IMR-90 (cell line): ENCODE results near the gene NF1. TPM values are rescaled to one million over a fixed set of nuclear protein-coding genes. Genes with fewer than 3 reads are reported as not detected.
"Not testable (repeated sequence)": the region's sequence is repeated elsewhere in the genome, so short reads cannot be mapped to it uniquely, and the experiment has no call there.

Experiments
- ATAC-seq: fragments of 200-7000 bp; cut with Tn5 transposase; 2 replicates; pipeline ENCODE4 v1.9.1; 2020; ENCODE audit warnings: low read depth, mild to moderate bottlenecking, moderate library complexity
- BruUV-seq: library from RNA; stranded (reverse); fragments of 400-500 nt; replicated peaks from 2 replicates; lab custom pipeline; 2021; lab: Mats Ljungman, UMichigan
- CTCF ChIA-PET: fragments of 300-600 bp; formaldehyde crosslinking; extraction: SDS; loops from one replicate; lab custom pipeline; 2021; ENCODE audit warnings: antibody characterized with exemption; lab: Yijun Ruan, JAX
- POLR2A ChIA-PET: fragments of 300-600 bp; sonication (Branson Sonifier 250); formaldehyde crosslinking; loops from one replicate; lab custom pipeline; 2022; ENCODE audit warnings: antibody characterized with exemption; ENCODE audit not compliant: unreplicated experiment; lab: Charles Lee
- DNase-seq: peaks from one replicate; pipeline ENCODE4 v3.0.0; 2013
- H2AFZ ChIP-seq: replicated peaks from 2 replicates; pipeline ENCODE3; 2013; ENCODE audit warnings: low read length, mild to moderate bottlenecking; ENCODE audit not compliant: poor library complexity
- H2AK5ac ChIP-seq: 2 replicates; pipeline ENCODE4 v1.6.1; 2013; ENCODE audit warnings: low read depth, low read length, inconsistent platforms
- H2AK9ac ChIP-seq: replicated peaks from 2 replicates; pipeline ENCODE3; 2013; ENCODE audit warnings: mild to moderate bottlenecking, low read depth, low read length, moderate library complexity; ENCODE audit not compliant: poor library complexity
- H2BK120ac ChIP-seq: 2 replicates; pipeline ENCODE4 v1.6.1; 2013; ENCODE audit warnings: low read depth, low read length, inconsistent platforms
- H2BK15ac ChIP-seq: 3 replicates; pipeline ENCODE4 v1.6.1; 2013; ENCODE audit warnings: low read depth, low read length, inconsistent platforms
- H2BK20ac ChIP-seq: 2 replicates; pipeline ENCODE4 v1.6.1; 2013; ENCODE audit warnings: low read depth, mild to moderate bottlenecking, inconsistent platforms, low read length, moderate library complexity
- H2BK5ac ChIP-seq: 2 replicates; pipeline ENCODE4 v1.6.1; 2013; ENCODE audit warnings: mild to moderate bottlenecking, low read depth, low read length, inconsistent platforms; ENCODE audit not compliant: poor library complexity, severe bottlenecking
- H3K14ac ChIP-seq: replicated peaks from 2 replicates; pipeline ENCODE4 v1.6.1; 2013; ENCODE audit warnings: low read depth, low read length, inconsistent platforms
- H3K18ac ChIP-seq: 2 replicates; pipeline ENCODE4 v1.6.1; 2013; ENCODE audit warnings: low read depth, low read length, control low read depth
- H3K23ac ChIP-seq: 2 replicates; pipeline ENCODE4 v1.6.1; 2013; ENCODE audit warnings: low read depth, low read length, inconsistent platforms
- H3K27ac ChIP-seq: 2 replicates; pipeline ENCODE4 v1.5.1; 2013; ENCODE audit warnings: mild to moderate bottlenecking, control low read depth, low read length; ENCODE audit not compliant: insufficient read depth
- H3K27me3 ChIP-seq: 2 replicates; pipeline ENCODE4 v1.6.1; 2013; ENCODE audit warnings: low read length; ENCODE audit not compliant: control insufficient read depth, insufficient read depth
- H3K36me3 ChIP-seq: 2 replicates; pipeline ENCODE4 v1.6.1; 2013; ENCODE audit warnings: low read length, mixed read lengths; ENCODE audit not compliant: control insufficient read depth, insufficient read depth
- H3K4ac ChIP-seq: 2 replicates; pipeline ENCODE4 v1.6.1; 2013; ENCODE audit warnings: low read depth, low read length, inconsistent platforms
- H3K4me1 ChIP-seq: 2 replicates; pipeline ENCODE4 v1.6.1; 2013; ENCODE audit warnings: low read length, mixed read lengths; ENCODE audit not compliant: control insufficient read depth, insufficient read depth
- H3K4me2 ChIP-seq: 2 replicates; pipeline ENCODE4 v1.6.1; 2013; ENCODE audit warnings: low read depth, mild to moderate bottlenecking, control low read depth, low read length, moderate library complexity
- H3K4me3 ChIP-seq: 2 replicates; pipeline ENCODE4 v1.5.1; 2013; ENCODE audit warnings: low read depth, mild to moderate bottlenecking, control low read depth, low read length, moderate library complexity; ENCODE audit not compliant: insufficient read depth
- H3K56ac ChIP-seq: 2 replicates; pipeline ENCODE4 v1.6.1; 2013; ENCODE audit warnings: low read length, inconsistent platforms; ENCODE audit not compliant: insufficient read depth; ENCODE audit errors: extremely low read depth
- H3K79me1 ChIP-seq, 2 experiments: 2 replicates each; pipeline ENCODE4 v1.6.1; 2013; ENCODE audit warnings: low read length in 2 of 2, inconsistent platforms in 1 of 2, low read depth in 1 of 2
- H3K9ac ChIP-seq: 2 replicates; pipeline ENCODE4 v1.6.1; 2013; ENCODE audit warnings: low read depth, low read length, control low read depth
- H3K9me1 ChIP-seq: 2 replicates; pipeline ENCODE4 v1.6.1; 2013; ENCODE audit warnings: low read length, inconsistent platforms; ENCODE audit not compliant: insufficient read depth
- H3K9me3 ChIP-seq: 2 replicates; pipeline ENCODE4 v1.6.1; 2013; ENCODE audit warnings: low read length; ENCODE audit not compliant: control insufficient read depth, insufficient read depth
- H4K20me1 ChIP-seq: 2 replicates; pipeline ENCODE4 v1.6.1; 2013; ENCODE audit warnings: low read length, inconsistent platforms; ENCODE audit not compliant: insufficient read depth
- H4K5ac ChIP-seq: 2 replicates; pipeline ENCODE4 v1.6.1; 2013; ENCODE audit warnings: mild to moderate bottlenecking, low read depth, low read length, control low read depth
- H4K8ac ChIP-seq, 2 experiments: 2 replicates each; pipeline ENCODE4 v1.6.1; 2013; ENCODE audit warnings: low read depth in 2 of 2, low read length in 2 of 2, control low read depth in 1 of 2, inconsistent platforms in 1 of 2
- H4K91ac ChIP-seq: 2 replicates; pipeline ENCODE4 v1.6.1; 2013; ENCODE audit warnings: low read depth, low read length, inconsistent platforms; ENCODE audit not compliant: insufficient read depth
- CTCF ChIP-seq: conservative IDR thresholded peaks from 2 replicates; pipeline ENCODE4 v1.5.1; 2012; ENCODE audit warnings: mild to moderate bottlenecking, low read depth, low read length, improper control_type of control experiment
- MXI1 ChIP-seq: IDR thresholded peaks from 2 replicates; pipeline ENCODE4 v1.6.1; 2012; ENCODE audit warnings: low read depth, mild to moderate bottlenecking, low read length, moderate library complexity, borderline replicate concordance
- WGBS, 2 experiments: methylation state at CpG; one replicate each; pipeline versions ENCODE4 v1.1.5 to v1.1.7; 2013; ENCODE audit warnings: missing lambda C conversion rate in 2 of 2; ENCODE audit not compliant: insufficient read length in 1 of 2; ENCODE audit errors: extremely low coverage in 2 of 2; 5-methylcytosine and 5-hydroxymethylcytosine counted together
- dilution Hi-C: fragments of 300-500 bp; cut with HindIII; formaldehyde crosslinking; loops from one replicate; pipeline ENCODE4 v1.14.3; 2018; ENCODE audit warnings: low sequenced_read_pairs; ENCODE audit not compliant: unreplicated experiment
- in situ Hi-C: fragments of 300-500 bp; cut with MboI; formaldehyde crosslinking; loops from 3 replicates; pipeline ENCODE4 v1.14.3; 2019; ENCODE audit warnings: low sequenced_read_pairs, inconsistent platforms, mixed read lengths
- intact Hi-C: fragments of 100-400 bp; cut with micrococcal nuclease; formaldehyde crosslinking; loops from 2 replicates; pipeline ENCODE4 v1.10.0; 2022
- polyA plus RNA-seq, 3 experiments: library from polyadenylated mRNA; depleted of rRNA; stranded (reverse); fragments of >200 nt; gene quantifications; 2 replicates each; pipeline ENCODE4 v1.2.3, GENCODE V29; 2012; ENCODE audit warnings: low replicate concordance in 1 of 3
- total RNA-seq: library from RNA; depleted of rRNA; stranded (reverse); fragments of >200 nt; gene quantifications from 2 replicates; pipeline ENCODE4 v1.2.3, GENCODE V29; 2012

The NF1 gene
- total and polyA plus RNA-seq, 2 of the 4 experiments (the other 2 are of a cell fraction): 17.9 to 48.6 TPM

- TF ChIP-seq MXI1: no peak
- no peak for TF ChIP-seq CTCF
Measured at GRCh38 chr17:31094600-31095235, at the start of gene NF1 (continued).

- H3K14ac ChIP-seq, H3K4me2 ChIP-seq, H3K18ac ChIP-seq, H2AFZ ChIP-seq, H2BK15ac ChIP-seq, H2BK20ac ChIP-seq, H3K36me3 ChIP-seq, intact Hi-C loops, H3K27ac ChIP-seq, POLR2A ChIA-PET, H3K27me3 ChIP-seq, H3K9me3 ChIP-seq, H2BK5ac ChIP-seq, H4K20me1 ChIP-seq, dilution Hi-C loops, BruUV-seq, H3K56ac ChIP-seq, DNase-seq, H2AK5ac ChIP-seq, H2AK9ac ChIP-seq, H4K5ac ChIP-seq, H4K91ac ChIP-seq, H2BK120ac ChIP-seq, H3K79me1 ChIP-seq, H3K9ac ChIP-seq, H3K4me1 ChIP-seq, ATAC-seq, H3K4me3 ChIP-seq, H4K8ac ChIP-seq, in situ Hi-C loops, H3K23ac ChIP-seq, H3K9me1 ChIP-seq, H3K4ac ChIP-seq: not testable (repeated sequence)
- CTCF ChIA-PET: interaction anchor here (1.2 kb wide), 1 partner anchor 15 kb away, joined by 3 read pairs; no protein-coding TSS in a partner anchor
- WGBS, 2 experiments: 100% methylated on average over 1 of the region's 7 CpGs; no CpG with 5 or more reads in 1 of the 2 experiments
Measured at GRCh38 chr17:31046856-31047425, 47.8 kb upstream of the NF1 start.
